ENCODE measurements around the gene WDR88. TPM values are rescaled to one million over a fixed set of nuclear protein-coding genes. Genes with fewer than 3 reads are reported as not detected.

Gene WDR88, protein sequence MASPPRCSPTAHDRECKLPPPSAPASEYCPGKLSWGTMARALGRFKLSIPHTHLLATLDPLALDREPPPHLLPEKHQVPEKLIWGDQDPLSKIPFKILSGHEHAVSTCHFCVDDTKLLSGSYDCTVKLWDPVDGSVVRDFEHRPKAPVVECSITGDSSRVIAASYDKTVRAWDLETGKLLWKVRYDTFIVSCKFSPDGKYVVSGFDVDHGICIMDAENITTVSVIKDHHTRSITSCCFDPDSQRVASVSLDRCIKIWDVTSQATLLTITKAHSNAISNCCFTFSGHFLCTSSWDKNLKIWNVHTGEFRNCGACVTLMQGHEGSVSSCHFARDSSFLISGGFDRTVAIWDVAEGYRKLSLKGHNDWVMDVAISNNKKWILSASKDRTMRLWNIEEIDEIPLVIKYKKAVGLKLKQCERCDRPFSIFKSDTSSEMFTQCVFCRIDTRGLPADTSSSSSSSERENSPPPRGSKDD
- total RNA-seq (2022; extraction: Qiagen RNA extraction): 0.16 TPM in 1 of 5 replicates, not detected in the others

DNA sequence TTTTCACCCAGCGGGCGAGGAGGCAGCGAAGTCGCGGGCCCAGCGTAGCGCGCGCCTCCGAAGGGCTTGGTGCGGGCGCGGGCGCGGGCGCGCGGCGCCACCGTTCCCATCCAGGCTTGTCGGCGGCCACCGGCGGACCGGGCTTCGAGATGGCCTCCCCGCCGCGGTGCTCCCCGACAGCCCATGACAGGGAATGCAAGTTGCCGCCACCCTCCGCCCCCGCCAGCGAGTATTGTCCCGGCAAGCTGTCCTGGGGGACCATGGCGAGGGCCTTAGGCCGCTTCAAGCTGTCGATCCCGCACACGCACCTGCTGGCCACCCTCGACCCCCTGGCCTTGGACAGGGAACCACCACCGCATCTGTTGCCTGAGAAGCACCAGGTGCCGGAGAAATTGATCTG lies at the start of gene WDR88:
WDR88 (plus strand) TSS at position 94 of the 400 bp plus-strand sequence; CDS start at position 150, 56 bp downstream.

DNA sequence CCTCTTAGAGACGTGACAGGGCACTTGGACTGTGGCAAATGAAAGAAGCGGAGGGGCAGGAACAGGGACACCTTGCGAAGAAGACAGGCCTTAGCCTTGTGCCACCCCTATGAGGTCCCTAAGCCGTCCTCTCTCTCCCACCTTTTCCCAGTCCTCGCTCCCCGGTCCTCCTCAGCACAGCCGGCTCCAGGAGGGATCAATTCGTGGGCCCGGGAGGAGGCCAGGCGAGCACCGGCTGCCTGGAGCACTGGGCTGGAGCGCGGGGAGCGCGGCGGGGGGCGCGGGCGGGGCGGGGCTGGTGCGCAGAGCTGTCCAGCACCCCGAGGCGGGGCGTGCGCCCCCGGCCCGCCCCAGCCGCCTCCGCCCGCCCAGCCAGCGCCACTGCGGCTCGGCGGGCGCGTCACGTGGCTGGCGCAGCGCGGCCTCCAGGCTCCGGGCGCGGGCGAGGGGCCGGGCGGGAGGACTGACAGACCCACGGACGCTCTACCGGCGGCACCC lies 62.0 kb downstream of the WDR88 start, which contains the start of gene LRP3:
LRP3 (plus strand) TSS at position 466 of the 498 bp plus-strand sequence. CDS start 456 bp downstream, outside the sequence.

Other genes with a start within 250 kb of the WDR88 start
- 39.8 to 48.7 TPM (median 45.8 TPM) in 5 replicates for gene CEP89, start 160.2 kb upstream of the WDR88 start, total RNA-seq (2022; extraction: Qiagen RNA extraction)
- gene FAAP24, start 159.9 kb upstream of the WDR88 start, total RNA-seq (2022; extraction: Qiagen RNA extraction): 14.2 to 16.0 TPM (median 15.3 TPM) in 5 replicates
- 40.4 to 53.6 TPM (median 46.2 TPM) in 5 replicates for gene RHPN2, start 67.2 kb upstream of the WDR88 start, total RNA-seq (2022; extraction: Qiagen RNA extraction)
- 12.8 to 15.2 TPM (median 13.4 TPM) in 5 replicates for gene GPATCH1, start 50.9 kb upstream of the WDR88 start, total RNA-seq (2022; extraction: Qiagen RNA extraction)
- 34.3 to 52.9 TPM (median 50.7 TPM) in 5 replicates for gene LRP3, start 62.2 kb downstream of the WDR88 start, total RNA-seq (2022; extraction: Qiagen RNA extraction)
- 0.08 to 0.15 TPM in 2 of 5 replicates, not detected in the others for gene SLC7A10, start 93.7 kb downstream of the WDR88 start, total RNA-seq (2022; extraction: Qiagen RNA extraction)
- 6.1 to 9.8 TPM (median 8.2 TPM) in 5 replicates for gene CEBPA, start 170.4 kb downstream of the WDR88 start, total RNA-seq (2022; extraction: Qiagen RNA extraction)
- gene CEBPG, start 241.6 kb downstream of the WDR88 start, total RNA-seq (2022; extraction: Qiagen RNA extraction): 36.9 to 44.1 TPM (median 40.5 TPM) in 5 replicates